ENCODE data around the gene CDAN1. TPM values are rescaled to one million over a fixed set of nuclear protein-coding genes. Genes with fewer than 3 reads are reported as not detected.

Gene CDAN1
- polyA plus RNA-seq, 1 donor from 2014 or later = 16.8 TPM

- H4K20me1 ChIP-seq (ENCODE audit: insufficient read depth) = no peaks in the 10 kb centered on the region
- no peaks in the 10 kb centered on the region for H3K9me3 ChIP-seq (ENCODE audit: low read length)
- H2AFZ ChIP-seq (ENCODE audit: low read depth, low read length) = no peak overlapping the region
- no peak overlapping the region for H3K4me2 ChIP-seq (ENCODE audit: low read length)
- no peak overlapping the region for H3K4me3 ChIP-seq (ENCODE audit: low read length)
- TF ChIP-seq MXI1 (conservative IDR thresholded peaks at IDR 0.05; ENCODE audit: poor library complexity, severe bottlenecking) (no peak), CTCF (IDR thresholded peaks at IDR 0.05; ENCODE audit: poor library complexity, severe bottlenecking) (no peak), TAF1 (IDR thresholded peaks at IDR 0.05; ENCODE audit: low read depth) (no peak), EZH2 (IDR thresholded peaks at IDR 0.05; ENCODE audit: borderline replicate concordance, insufficient read depth, low read length, poor library complexity, severe bottlenecking) (no peak), SMC3 (conservative IDR thresholded peaks at IDR 0.05; ENCODE audit: poor library complexity) (no peak), EP300 (conservative IDR thresholded peaks at IDR 0.05; ENCODE audit: poor library complexity, severe bottlenecking) (no peak), RAD21 (conservative IDR thresholded peaks at IDR 0.05) (no peak), POLR2AphosphoS5 (IDR thresholded peaks at IDR 0.05) (no peak)
- TF ChIP-seq, protein P1, sequence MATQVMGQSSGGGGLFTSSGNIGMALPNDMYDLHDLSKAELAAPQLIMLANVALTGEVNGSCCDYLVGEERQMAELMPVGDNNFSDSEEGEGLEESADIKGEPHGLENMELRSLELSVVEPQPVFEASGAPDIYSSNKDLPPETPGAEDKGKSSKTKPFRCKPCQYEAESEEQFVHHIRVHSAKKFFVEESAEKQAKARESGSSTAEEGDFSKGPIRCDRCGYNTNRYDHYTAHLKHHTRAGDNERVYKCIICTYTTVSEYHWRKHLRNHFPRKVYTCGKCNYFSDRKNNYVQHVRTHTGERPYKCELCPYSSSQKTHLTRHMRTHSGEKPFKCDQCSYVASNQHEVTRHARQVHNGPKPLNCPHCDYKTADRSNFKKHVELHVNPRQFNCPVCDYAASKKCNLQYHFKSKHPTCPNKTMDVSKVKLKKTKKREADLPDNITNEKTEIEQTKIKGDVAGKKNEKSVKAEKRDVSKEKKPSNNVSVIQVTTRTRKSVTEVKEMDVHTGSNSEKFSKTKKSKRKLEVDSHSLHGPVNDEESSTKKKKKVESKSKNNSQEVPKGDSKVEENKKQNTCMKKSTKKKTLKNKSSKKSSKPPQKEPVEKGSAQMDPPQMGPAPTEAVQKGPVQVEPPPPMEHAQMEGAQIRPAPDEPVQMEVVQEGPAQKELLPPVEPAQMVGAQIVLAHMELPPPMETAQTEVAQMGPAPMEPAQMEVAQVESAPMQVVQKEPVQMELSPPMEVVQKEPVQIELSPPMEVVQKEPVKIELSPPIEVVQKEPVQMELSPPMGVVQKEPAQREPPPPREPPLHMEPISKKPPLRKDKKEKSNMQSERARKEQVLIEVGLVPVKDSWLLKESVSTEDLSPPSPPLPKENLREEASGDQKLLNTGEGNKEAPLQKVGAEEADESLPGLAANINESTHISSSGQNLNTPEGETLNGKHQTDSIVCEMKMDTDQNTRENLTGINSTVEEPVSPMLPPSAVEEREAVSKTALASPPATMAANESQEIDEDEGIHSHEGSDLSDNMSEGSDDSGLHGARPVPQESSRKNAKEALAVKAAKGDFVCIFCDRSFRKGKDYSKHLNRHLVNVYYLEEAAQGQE (IDR thresholded peaks at IDR 0.05; ENCODE audit: borderline replicate concordance) = no peak
- H3K36me3 ChIP-seq (ENCODE audit: insufficient read depth, low read length) = no peaks in the 10 kb centered on the region
- H3K27ac ChIP-seq (ENCODE audit: low read length) = no peak overlapping the region
- H3K27me3 ChIP-seq (ENCODE audit: insufficient read depth, low read depth, low read length) = no peaks in the 10 kb centered on the region
- H3K79me2 ChIP-seq (replicated peaks; ENCODE audit: insufficient read depth, low read length) = peaks cover 2% of the 10 kb centered on the region
- H3K9me2 ChIP-seq (ENCODE audit: insufficient read depth, low read length) = no peaks in the 10 kb centered on the region
- no peak overlapping the region for H3K9ac ChIP-seq (ENCODE audit: low read length)
- H3F3A ChIP-seq (ENCODE audit: insufficient read depth, low read length, poor library complexity, severe bottlenecking) = no peaks in the 10 kb centered on the region
These were observed 4.8 kb upstream of the CDAN1 start for GRCh38 chr15:42741710-42742109.

DNA sequence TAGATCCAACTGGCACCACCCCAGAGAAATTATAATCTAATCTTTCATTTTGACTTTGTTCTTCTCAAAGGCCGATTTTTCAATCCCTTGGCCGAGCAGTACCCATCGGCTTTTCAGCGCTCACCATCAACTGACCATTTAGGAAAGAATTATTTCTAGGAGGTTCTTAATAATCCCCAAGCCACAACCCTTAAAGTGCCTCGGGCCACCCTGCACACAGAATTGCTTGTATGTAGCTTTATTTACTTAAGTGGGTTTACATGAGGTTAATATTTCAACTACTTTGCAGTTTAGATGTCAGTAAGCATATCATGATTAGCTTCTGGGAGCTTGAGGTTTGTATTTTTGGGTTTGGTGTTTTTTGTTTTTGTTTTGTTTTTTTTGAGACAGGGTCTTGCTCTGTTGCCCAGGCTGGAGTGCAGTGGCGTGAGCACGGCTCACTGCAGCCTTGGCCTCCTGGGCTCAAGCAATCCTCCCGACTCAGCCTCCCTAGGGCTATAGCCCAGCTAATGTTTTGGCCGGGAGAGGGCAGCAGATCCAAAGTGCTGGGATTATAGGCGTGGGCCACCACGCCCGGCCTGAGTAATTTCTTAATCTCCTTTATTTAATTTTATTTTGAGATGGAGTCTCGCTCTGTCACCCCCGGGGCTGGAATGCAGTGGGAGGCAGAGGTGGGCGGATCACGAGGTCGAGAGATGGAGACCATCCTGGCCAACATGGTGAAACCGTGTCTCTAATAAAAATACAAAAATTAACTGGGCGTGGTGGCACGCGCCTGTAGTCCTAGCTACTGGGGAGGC lies 801 bp upstream of the CDAN1 start:
- no peaks in the 10 kb centered on the region for H4K20me1 ChIP-seq (ENCODE audit: insufficient read depth)

More for the DNA sequence above, 801 bp upstream of the CDAN1 start:
- Histone ChIP-seq H3F3A (ENCODE audit: insufficient read depth, low read length, poor library complexity, severe bottlenecking) (no peaks in the 10 kb centered on the region), H3K27me3 (ENCODE audit: insufficient read depth, low read depth, low read length) (no peaks in the 10 kb centered on the region), H3K9ac (ENCODE audit: low read length) (peak overlapping the region; percentile 82), H3K9me3 (ENCODE audit: low read length) (no peaks in the 10 kb centered on the region), H3K4me2 (ENCODE audit: low read length) (peak overlapping the region; percentile 69), H2AFZ (ENCODE audit: low read depth, low read length) (peak overlapping the region; percentile 96), H3K9me2 (ENCODE audit: insufficient read depth, low read length) (no peaks in the 10 kb centered on the region), H3K4me3 (ENCODE audit: low read length) (peak overlapping the region; percentile 80), H3K27ac (ENCODE audit: low read length) (peak overlapping the region; percentile 76), H3K36me3 (ENCODE audit: insufficient read depth, low read length) (no peaks in the 10 kb centered on the region), H3K79me2 (replicated peaks; ENCODE audit: insufficient read depth, low read length) (peaks cover 8% of the 10 kb centered on the region)
- TF ChIP-seq TAF1 (IDR thresholded peaks at IDR 0.05; ENCODE audit: low read depth) (no peak), RAD21 (conservative IDR thresholded peaks at IDR 0.05) (no peak)

Measured in neural cell (in vitro differentiated cells).